Measurements from ENCODE around the gene NINJ2. TPM values are rescaled to one million over a fixed set of nuclear protein-coding genes. Genes with fewer than 3 reads are reported as not detected.

Gene NINJ2
- total RNA-seq, 2 donors from 2014 or later: 0.78 to 5.6 TPM

GRCh38 chr12:560691-561390, 102.4 kb downstream of the NINJ2 start:
- Histone ChIP-seq H3K9me3 (no peaks in the 10 kb centered on the region), H3K4me1 (no peaks in the 10 kb centered on the region), H3K27me3 (no peaks in the 10 kb centered on the region), H3K27ac (no peak overlapping the region), H3K4me3 (no peak overlapping the region), H3K36me3 (replicated peaks in 1 of 2; ENCODE audit: insufficient read depth in 1 of 2, low read depth in 2 of 2) (no peaks in the 10 kb centered on the region)
- WGBS, 2 donors: 74 to 78% methylated on average over 15 to 19 of the region's 19 CpGs
- DNase-seq (no peak), ATAC-seq (no peak)
- intact Hi-C loops (cut with DNase I): loop anchor here (10.0 kb wide), 1 partner anchor 394 kb away; no protein-coding TSS in a partner anchor
- no peak for TF ChIP-seq POLR2A (IDR thresholded peaks at IDR 0.05)
- TF ChIP-seq CTCF (IDR thresholded peaks at IDR 0.05): no peak

- DNase-seq: no peak
- no peaks in the 10 kb centered on the region for H3K36me3 ChIP-seq (replicated peaks in 1 of 2; ENCODE audit: insufficient read depth in 1 of 2, low read depth in 2 of 2)
- TF ChIP-seq POLR2A (IDR thresholded peaks at IDR 0.05) (no peak), CTCF (IDR thresholded peaks at IDR 0.05) (no peak)
- no peaks in the 10 kb centered on the region for H3K4me1 ChIP-seq
- H3K27me3 ChIP-seq: no peaks in the 10 kb centered on the region
- no peak for ATAC-seq
- H3K4me3 ChIP-seq: no peak overlapping the region
- no peaks in the 10 kb centered on the region for H3K9me3 ChIP-seq
- WGBS, 2 donors: 72 to 78% methylated on average over 14 of the region's 14 CpGs
- H3K27ac ChIP-seq: no peak overlapping the region
- intact Hi-C loops (cut with DNase I): loop anchor here (10.0 kb wide), 1 partner anchor 395 kb away; no protein-coding TSS in a partner anchor
These were observed 103.3 kb downstream of the NINJ2 start for GRCh38 chr12:559906-560455.

- TF ChIP-seq CTCF (IDR thresholded peaks at IDR 0.05): no peak
- H3K36me3 ChIP-seq (replicated peaks in 1 of 2; ENCODE audit: insufficient read depth in 1 of 2, low read depth in 2 of 2): no peaks in the 10 kb centered on the region
- no peaks in the 10 kb centered on the region for H3K9me3 ChIP-seq
- no peak overlapping the region for H3K4me3 ChIP-seq
- no peaks in the 10 kb centered on the region for H3K4me1 ChIP-seq
- H3K27ac ChIP-seq: no peak overlapping the region
- intact Hi-C loops (cut with DNase I): no loop called here
- ATAC-seq (no peak), DNase-seq (no peak)
- H3K27me3 ChIP-seq: no peaks in the 10 kb centered on the region
- 71 to 82% methylated on average over 12 to 21 of the region's 21 CpGs for WGBS, 2 donors
These were observed 103.9 kb downstream of the NINJ2 start for GRCh38 chr12:559208-559905.

- no peak for ATAC-seq
- no peak overlapping the region for H3K27ac ChIP-seq
- no peaks in the 10 kb centered on the region for H3K36me3 ChIP-seq (replicated peaks in 1 of 2; ENCODE audit: insufficient read depth in 1 of 2, low read depth in 2 of 2)
- H3K4me1 ChIP-seq: no peaks in the 10 kb centered on the region
- no peaks in the 10 kb centered on the region for H3K9me3 ChIP-seq
- intact Hi-C loops (cut with DNase I): no loop called here
- H3K27me3 ChIP-seq: no peaks in the 10 kb centered on the region
- no peak for TF ChIP-seq POLR2A (IDR thresholded peaks at IDR 0.05)
- TF ChIP-seq CTCF (IDR thresholded peaks at IDR 0.05): no peak
- 49 to 62% methylated on average over 3 to 4 of the region's 4 CpGs for WGBS, 2 donors
- no peak overlapping the region for H3K4me3 ChIP-seq
- no peak for DNase-seq
These were observed 104.7 kb downstream of the NINJ2 start for GRCh38 chr12:558580-558979.

Measured in body of pancreas (tissue), 4 donors.